ENCODE measurements around the gene KLHL40. TPM values are rescaled to one million over a fixed set of nuclear protein-coding genes. Genes with fewer than 3 reads are reported as not detected.

KLHL40 gene
- total and polyA plus RNA-seq, 3 experiments from 2014 or later: not detected

DNA sequence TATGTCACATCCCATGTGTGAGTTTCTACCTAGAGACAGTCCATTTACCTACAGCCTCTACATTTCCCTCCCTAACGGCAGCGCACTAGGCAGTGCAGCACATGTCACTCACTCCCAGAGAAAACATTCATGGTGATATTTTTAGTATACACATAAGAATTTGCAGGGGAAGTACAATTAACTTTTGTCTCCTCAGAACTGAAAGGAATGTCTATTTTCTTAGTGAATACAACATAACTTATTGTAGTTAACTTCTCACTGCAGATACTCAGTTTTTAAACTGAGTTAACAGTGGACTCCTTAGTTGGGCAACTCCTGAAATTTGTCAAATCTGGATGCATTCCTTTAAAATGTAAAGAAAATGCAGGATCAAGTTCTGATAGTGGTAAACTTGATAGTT is 36.3 kb upstream of the KLHL40 start:
- CTCF ChIA-PET: interaction anchor here (1.1 kb wide), 1 partner anchor 101 kb away, joined by 3 read pairs; no protein-coding TSS in a partner anchor
- Mint-ChIP-seq H3K4me3 (no peak overlapping the region), H3K36me3 (peaks cover 5 to 48% (median 12%) of the 10 kb centered on the region in 3 donors), H3K4me1 (peaks cover 7 to 20% (median 9%) of the 10 kb centered on the region in 3 donors), H3K9me3 (no peaks in the 10 kb centered on the region), H3K27ac (peak overlapping the region in 6 of 8 donors; percentile 25 to 82 (median 62)), H3K27me3 (no peaks in the 10 kb centered on the region)
- H3K4me3 ChIP-seq (ENCODE audit: low read length): no peak overlapping the region
- H3K27ac ChIP-seq (ENCODE audit: low read depth, low read length): no peak overlapping the region
- peaks cover 10% of the 10 kb centered on the region for H3K4me1 ChIP-seq (ENCODE audit: insufficient read depth, low read length)
- POLR2A ChIA-PET: no interaction called here
- no peak for DNase-seq
- no peaks in the 10 kb centered on the region for H3K27me3 ChIP-seq (ENCODE audit: insufficient read depth, low read length, poor library complexity, severe bottlenecking)
- H3K9me3 ChIP-seq (ENCODE audit: low read length): no peaks in the 10 kb centered on the region
- H3K36me3 ChIP-seq (ENCODE audit: insufficient read depth, low read length): peaks cover 14% of the 10 kb centered on the region

DNA sequence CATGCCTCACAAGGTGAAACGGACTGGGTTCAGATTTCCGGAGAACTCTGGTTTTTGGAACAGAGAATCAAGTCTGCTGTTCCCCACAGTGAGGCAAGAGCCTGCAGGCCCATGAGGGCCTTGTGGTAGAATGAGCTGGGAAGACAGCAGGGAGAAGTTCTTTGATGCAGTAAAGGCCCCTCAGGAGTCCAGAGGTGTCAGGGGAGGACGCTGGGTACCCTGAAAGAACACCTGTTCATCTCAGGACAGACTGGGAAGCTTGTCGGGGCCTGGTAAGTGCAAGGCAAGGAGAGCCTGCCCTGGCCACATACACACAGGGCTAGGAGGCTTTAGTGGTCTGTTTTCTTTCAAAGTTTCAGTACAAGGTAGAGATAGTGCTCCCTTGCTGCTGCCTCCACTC is 35.6 kb upstream of the KLHL40 start:
- H3K27ac ChIP-seq (ENCODE audit: low read depth, low read length): no peak overlapping the region
- H3K4me3 Mint-ChIP-seq: peak overlapping the region in 1 of 7 donors; percentile 24
- ChIA-PET POLR2A (no interaction called here), CTCF (no interaction called here)
- no peaks in the 10 kb centered on the region for H3K9me3 ChIP-seq (ENCODE audit: low read length)
- no peak overlapping the region for H3K4me3 ChIP-seq (ENCODE audit: low read length)
- no peaks in the 10 kb centered on the region for H3K9me3 Mint-ChIP-seq
- H3K27me3 ChIP-seq (ENCODE audit: insufficient read depth, low read length, poor library complexity, severe bottlenecking): no peaks in the 10 kb centered on the region
- no peaks in the 10 kb centered on the region for H3K27me3 Mint-ChIP-seq
- H3K4me1 ChIP-seq (ENCODE audit: insufficient read depth, low read length): peaks cover 12% of the 10 kb centered on the region
- peaks cover 1 to 42% (median 8%) of the 10 kb centered on the region in 3 donors for H3K36me3 Mint-ChIP-seq
- no peak for DNase-seq
- peaks cover 7% of the 10 kb centered on the region for H3K36me3 ChIP-seq (ENCODE audit: insufficient read depth, low read length)
- no peak overlapping the region for H3K27ac Mint-ChIP-seq
- H3K4me1 Mint-ChIP-seq: peaks cover 5 to 20% (median 7%) of the 10 kb centered on the region in 3 donors

DNA sequence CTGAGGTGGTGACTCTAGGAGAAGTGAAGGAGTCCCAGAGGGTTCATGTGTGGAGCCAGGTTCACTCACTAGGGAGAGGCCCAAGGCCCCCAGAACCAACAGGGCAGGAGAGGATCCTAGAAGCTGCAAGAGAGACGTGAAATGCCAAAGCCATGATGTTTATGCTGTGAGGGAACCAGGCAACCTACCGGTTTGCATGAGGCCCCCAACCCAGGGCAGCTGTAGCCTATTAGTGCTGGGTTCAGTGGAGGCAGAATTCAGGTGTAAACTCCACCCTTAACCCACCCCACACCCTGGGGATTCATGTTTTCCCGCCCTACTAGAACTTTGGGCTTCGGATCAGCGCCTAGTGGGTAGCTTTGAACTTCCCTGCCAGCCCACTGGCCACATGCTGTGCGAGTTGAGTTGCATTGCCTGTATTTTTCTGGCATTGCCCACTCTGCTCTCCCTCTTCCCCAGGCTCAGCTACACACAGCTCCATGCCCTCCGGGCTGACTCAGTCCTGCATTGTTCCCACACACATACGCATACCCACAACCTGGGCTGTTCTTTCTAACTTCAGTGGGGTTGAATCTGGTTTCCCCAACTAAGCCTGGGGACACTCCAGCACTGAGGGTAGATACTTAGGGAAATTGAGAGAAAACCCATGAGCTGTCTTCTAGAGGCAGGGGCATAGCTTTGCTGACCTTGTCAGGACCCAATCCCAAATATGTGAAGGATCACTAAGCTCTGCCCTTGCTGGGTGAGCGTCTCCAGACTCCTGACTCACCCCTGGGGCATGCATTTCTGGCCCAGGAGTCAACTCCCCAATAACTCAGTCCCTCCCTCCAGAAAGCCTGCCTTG is 33.9 kb upstream of the KLHL40 start:
- DNase-seq: no peak
- Histone ChIP-seq H3K4me3 (ENCODE audit: low read length) (no peak overlapping the region), H3K4me1 (ENCODE audit: insufficient read depth, low read length) (peaks cover 14% of the 10 kb centered on the region), H3K27ac (ENCODE audit: low read depth, low read length) (no peak overlapping the region), H3K36me3 (ENCODE audit: insufficient read depth, low read length) (no peaks in the 10 kb centered on the region), H3K9me3 (ENCODE audit: low read length) (no peaks in the 10 kb centered on the region), H3K27me3 (ENCODE audit: insufficient read depth, low read length, poor library complexity, severe bottlenecking) (no peaks in the 10 kb centered on the region)
- Mint-ChIP-seq H3K4me1 (peaks cover 4 to 25% (median 7%) of the 10 kb centered on the region in 3 donors), H3K9me3 (no peaks in the 10 kb centered on the region), H3K27me3 (no peaks in the 10 kb centered on the region), H3K4me3 (peak overlapping the region in 1 of 7 donors; percentile 61), H3K36me3 (peaks cover 0 to 26% (median 4%) of the 10 kb centered on the region in 3 donors), H3K27ac (peak overlapping the region in 2 of 8 donors; percentile 61 to 92)
- ChIA-PET POLR2A (interaction anchor here (0.5 to 1.4 kb wide), 2 partner anchors 9 to 51 kb away, joined by 3 to 5 read pairs; partner anchors contain the start of gene NKTR), CTCF (no interaction called here)

DNA sequence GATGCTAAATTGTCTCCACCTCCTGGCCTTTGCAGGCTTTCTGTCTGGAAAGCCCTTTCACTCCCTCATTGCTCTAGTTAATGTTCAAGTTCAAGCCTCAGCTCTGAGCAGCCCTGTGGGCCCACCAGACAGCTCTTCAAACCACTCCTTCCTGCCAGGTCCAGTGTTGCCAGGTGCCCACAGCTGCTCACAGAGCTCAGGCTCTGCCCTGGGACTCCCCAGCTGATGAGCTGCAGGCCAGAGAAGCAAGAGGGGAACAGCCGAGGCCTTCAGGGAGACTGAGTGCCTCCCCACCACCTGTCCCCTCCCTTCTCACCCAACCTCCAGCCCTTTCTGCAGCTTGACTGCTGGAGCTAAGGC is 33.1 kb upstream of the KLHL40 start:
- POLR2A ChIA-PET: interaction anchor here (1.4 kb wide), 1 partner anchor 9 kb away, joined by 5 read pairs; no protein-coding TSS in a partner anchor
- no peaks in the 10 kb centered on the region for H3K9me3 ChIP-seq (ENCODE audit: low read length)
- peak overlapping the region in 2 of 8 donors; percentile 42 to 75 for H3K27ac Mint-ChIP-seq
- no peaks in the 10 kb centered on the region for H3K27me3 ChIP-seq (ENCODE audit: insufficient read depth, low read length, poor library complexity, severe bottlenecking)
- peak overlapping the region in 1 of 7 donors; percentile 61 for H3K4me3 Mint-ChIP-seq
- H3K4me1 ChIP-seq (ENCODE audit: insufficient read depth, low read length): peaks cover 14% of the 10 kb centered on the region
- H3K27me3 Mint-ChIP-seq: no peaks in the 10 kb centered on the region
- no peak overlapping the region for H3K27ac ChIP-seq (ENCODE audit: low read depth, low read length)
- CTCF ChIA-PET: interaction anchor here (1.2 kb wide), 1 partner anchor 10 kb away, joined by 3 read pairs; no protein-coding TSS in a partner anchor
- H3K4me1 Mint-ChIP-seq: peaks cover 4 to 25% (median 7%) of the 10 kb centered on the region in 3 donors
- H3K9me3 Mint-ChIP-seq: no peaks in the 10 kb centered on the region
- H3K4me3 ChIP-seq (ENCODE audit: low read length): no peak overlapping the region
- H3K36me3 ChIP-seq (ENCODE audit: insufficient read depth, low read length): no peaks in the 10 kb centered on the region
- DNase-seq: no peak
- H3K36me3 Mint-ChIP-seq: peaks cover 0 to 18% (median 0%) of the 10 kb centered on the region in 3 donors

GRCh38 chr3:42652611-42653302 is 32.6 kb upstream of the KLHL40 start:
- ChIA-PET CTCF (interaction anchor here (1.2 kb wide), 1 partner anchor 10 kb away, joined by 3 read pairs; no protein-coding TSS in a partner anchor), POLR2A (interaction anchor here (0.5 to 1.4 kb wide), 2 partner anchors 10 to 31 kb away, joined by 3 to 5 read pairs; no protein-coding TSS in a partner anchor)
- H3K36me3 ChIP-seq (ENCODE audit: insufficient read depth, low read length): no peaks in the 10 kb centered on the region
- no peaks in the 10 kb centered on the region for H3K27me3 ChIP-seq (ENCODE audit: insufficient read depth, low read length, poor library complexity, severe bottlenecking)
- H3K9me3 ChIP-seq (ENCODE audit: low read length): no peaks in the 10 kb centered on the region
- H3K27me3 Mint-ChIP-seq: no peaks in the 10 kb centered on the region
- no peak overlapping the region for H3K27ac ChIP-seq (ENCODE audit: low read depth, low read length)
- H3K36me3 Mint-ChIP-seq: peaks cover 0 to 13% (median 0%) of the 10 kb centered on the region in 3 donors
- peaks cover 4 to 25% (median 7%) of the 10 kb centered on the region in 3 donors for H3K4me1 Mint-ChIP-seq
- peak overlapping the region; percentile 24 to 86 (median 81) for H3K4me3 Mint-ChIP-seq
- no peaks in the 10 kb centered on the region for H3K9me3 Mint-ChIP-seq
- H3K4me3 ChIP-seq (ENCODE audit: low read length): no peak overlapping the region
- peak overlapping the region in 3 of 8 donors; percentile 42 to 47 (median 43) for H3K27ac Mint-ChIP-seq
- peaks cover 14% of the 10 kb centered on the region for H3K4me1 ChIP-seq (ENCODE audit: insufficient read depth, low read length)
- no peak for DNase-seq

DNA sequence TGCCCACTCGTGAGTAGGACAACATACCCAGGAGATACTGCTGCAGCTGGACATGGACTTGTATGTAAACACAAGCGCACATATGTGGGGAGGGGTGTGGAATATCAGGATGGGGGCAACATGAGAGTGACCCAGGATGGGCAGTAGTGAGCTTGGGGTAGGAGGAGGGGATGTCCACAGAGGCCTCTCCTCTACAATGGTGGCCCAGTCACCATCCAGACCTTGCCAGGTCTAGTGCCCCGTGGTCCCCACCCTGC is 32.1 kb upstream of the KLHL40 start:
- no peaks in the 10 kb centered on the region for H3K9me3 ChIP-seq (ENCODE audit: low read length)
- H3K4me3 Mint-ChIP-seq: peak overlapping the region; percentile 24 to 86 (median 81)
- H3K27ac Mint-ChIP-seq: peak overlapping the region in 2 of 8 donors; percentile 43 to 47
- H3K27me3 ChIP-seq (ENCODE audit: insufficient read depth, low read length, poor library complexity, severe bottlenecking): no peaks in the 10 kb centered on the region
- CTCF ChIA-PET: interaction anchor here (1.2 kb wide), 1 partner anchor 11 kb away, joined by 3 read pairs; no protein-coding TSS in a partner anchor
- H3K36me3 ChIP-seq (ENCODE audit: insufficient read depth, low read length): no peaks in the 10 kb centered on the region
- peaks cover 4 to 25% (median 7%) of the 10 kb centered on the region in 3 donors for H3K4me1 Mint-ChIP-seq
- no peak overlapping the region for H3K27ac ChIP-seq (ENCODE audit: low read depth, low read length)
- peaks cover 0 to 8% (median 0%) of the 10 kb centered on the region in 3 donors for H3K36me3 Mint-ChIP-seq
- no peaks in the 10 kb centered on the region for H3K9me3 Mint-ChIP-seq
- H3K4me3 ChIP-seq (ENCODE audit: low read length): peak overlapping the region; percentile 47
- no peak for DNase-seq
- peaks cover 14% of the 10 kb centered on the region for H3K4me1 ChIP-seq (ENCODE audit: insufficient read depth, low read length)
- no peaks in the 10 kb centered on the region for H3K27me3 Mint-ChIP-seq
- POLR2A ChIA-PET: no interaction called here

- CTCF ChIA-PET: interaction anchor here (1.2 kb wide), 1 partner anchor 11 kb away, joined by 3 read pairs; no protein-coding TSS in a partner anchor
- POLR2A ChIA-PET: interaction anchor here (1.6 kb wide), 1 partner anchor 63 kb away, joined by 5 read pairs; the partner anchor contains the start of gene SS18L2
- Mint-ChIP-seq H3K36me3 (peaks cover 0 to 5% (median 0%) of the 10 kb centered on the region in 3 donors), H3K4me3 (peak within 1 kb of the TSS; percentile 66 to 90 (median 83)), H3K27me3 (no peaks in the 10 kb centered on the region), H3K4me1 (peaks cover 4 to 25% (median 7%) of the 10 kb centered on the region in 3 donors), H3K27ac (peak within 1 kb of the TSS in 6 of 8 donors; percentile 42 to 89 (median 75)), H3K9me3 (no peaks in the 10 kb centered on the region)
- Histone ChIP-seq H3K36me3 (ENCODE audit: insufficient read depth, low read length) (no peaks in the 10 kb centered on the region), H3K4me1 (ENCODE audit: insufficient read depth, low read length) (peaks cover 14% of the 10 kb centered on the region), H3K9me3 (ENCODE audit: low read length) (no peaks in the 10 kb centered on the region), H3K27ac (ENCODE audit: low read depth, low read length) (peak within 1 kb of the TSS; percentile 16), H3K4me3 (ENCODE audit: low read length) (peak within 1 kb of the TSS; percentile 47), H3K27me3 (ENCODE audit: insufficient read depth, low read length, poor library complexity, severe bottlenecking) (no peaks in the 10 kb centered on the region)
- no peak for DNase-seq
These were observed 31.6 kb upstream of the KLHL40 start, which contains the start of gene ZBTB47 for GRCh38 chr3:42653560-42654330. ZBTB47 (plus strand) TSS chr3:42653697; CDS start chr3:42658356, 4,659 bp downstream.

Data from CD8-positive, alpha-beta memory T cell (primary cell).